T-helper 1 cell treated with Interleukin-12 subunit alpha and Interleukin-12 subunit beta and Interleukin-4 antibody, amounts not matched to agents 30 μg/mL and 1 μg/mL, for 36 hours (primary cell): ENCODE results near the gene ZSCAN16.

ENCODE experiments used
- H3K27ac Mint-ChIP-seq: one replicate; pipeline ENCODE4 v1.8.0; 2021; ENCODE audit warnings: mild to moderate bottlenecking, mixed read lengths
- H3K27me3 Mint-ChIP-seq: one replicate; pipeline ENCODE4 v1.8.0; 2021; ENCODE audit warnings: low read depth, mixed read lengths
- H3K36me3 Mint-ChIP-seq: one replicate; pipeline ENCODE4 v1.8.0; 2021; ENCODE audit warnings: low read depth, mixed read lengths
- H3K4me1 Mint-ChIP-seq: one replicate; pipeline ENCODE4 v1.8.0; 2021; ENCODE audit warnings: low read depth, mixed read lengths
- H3K4me3 Mint-ChIP-seq: one replicate; pipeline ENCODE4 v1.8.0; 2021; ENCODE audit warnings: mild to moderate bottlenecking, moderate library complexity, mixed read lengths
- H3K9me3 Mint-ChIP-seq: one replicate; pipeline ENCODE4 v1.8.0; 2021; ENCODE audit warnings: mixed read lengths

The ZSCAN16 gene

GRCh38 chr6:28171271-28171670 is 46.9 kb downstream of the ZSCAN16 start:
- no peak overlapping the region for H3K4me3 Mint-ChIP-seq
- H3K36me3 Mint-ChIP-seq, result peaks cover 1% of the 10 kb centered on the region
- no peaks in the 10 kb centered on the region for H3K4me1 Mint-ChIP-seq
- peaks cover 5% of the 10 kb centered on the region for H3K9me3 Mint-ChIP-seq
- H3K27ac Mint-ChIP-seq, result no peak overlapping the region
- no peaks in the 10 kb centered on the region for H3K27me3 Mint-ChIP-seq

- no peak overlapping the region for H3K4me3 Mint-ChIP-seq
- no peaks in the 10 kb centered on the region for H3K4me1 Mint-ChIP-seq
- H3K27ac Mint-ChIP-seq, result no peak overlapping the region
- peaks cover 1% of the 10 kb centered on the region for H3K36me3 Mint-ChIP-seq
- H3K27me3 Mint-ChIP-seq, result no peaks in the 10 kb centered on the region
- peaks cover 13% of the 10 kb centered on the region for H3K9me3 Mint-ChIP-seq
These were observed 47.6 kb downstream of the ZSCAN16 start for GRCh38 chr6:28172006-28172405.

- Mint-ChIP-seq H3K36me3 (peaks cover 1% of the 10 kb centered on the region), H3K27ac (no peak overlapping the region), H3K9me3 (peaks cover 17% of the 10 kb centered on the region), H3K27me3 (peaks cover 2% of the 10 kb centered on the region), H3K4me1 (no peaks in the 10 kb centered on the region), H3K4me3 (no peak overlapping the region)
These were observed 52.0 kb downstream of the ZSCAN16 start for GRCh38 chr6:28176373-28176772.
